GM12875 (cell line): ENCODE results near the gene GET3.

Experiments used
- H3K4me3 ChIP-seq: one replicate; pipeline ENCODE4 v1.5.1; 2011; ENCODE audit warnings: low read depth, low read length, control low read depth
- CTCF ChIP-seq: IDR thresholded peaks from 2 replicates; pipeline ENCODE4 v1.5.1; 2011; ENCODE audit warnings: low read depth, mild to moderate bottlenecking, control low read depth, inconsistent platforms, low read length, moderate library complexity, borderline replicate concordance; ENCODE audit not compliant: insufficient read depth

Gene GET3

GRCh38 chr19:12736995-12737834 lies at the start of gene GET3:
TSS of gene GET3 (plus strand) at chr19:12737497. CDS start at chr19:12737506, 9 bp downstream.
- no peak for TF ChIP-seq CTCF
- H3K4me3 ChIP-seq, result peak within 1 kb of the TSS; percentile 97

- no peak for TF ChIP-seq CTCF
- no peak overlapping the region for H3K4me3 ChIP-seq
Observed at GRCh38 chr19:12689012-12689411, 48.3 kb upstream of the GET3 start.

- no peak for TF ChIP-seq CTCF
- no peak overlapping the region for H3K4me3 ChIP-seq
Observed at GRCh38 chr19:12689581-12690216, 47.6 kb upstream of the GET3 start.

GRCh38 chr19:12692960-12693359 lies 44.3 kb upstream of the GET3 start:
- H3K4me3 ChIP-seq, result no peak overlapping the region
- no peak for TF ChIP-seq CTCF

- H3K4me3 ChIP-seq, result no peak overlapping the region
- TF ChIP-seq CTCF, result no peak
Observed at GRCh38 chr19:12694641-12695040, 42.7 kb upstream of the GET3 start.

GRCh38 chr19:12695096-12695495 lies 42.2 kb upstream of the GET3 start:
- TF ChIP-seq CTCF, result no peak
- no peak overlapping the region for H3K4me3 ChIP-seq

GRCh38 chr19:12695514-12695913 lies 41.8 kb upstream of the GET3 start:
- no peak overlapping the region for H3K4me3 ChIP-seq
- no peak for TF ChIP-seq CTCF
